ENCODE data around the gene PIM2.

GRCh38 chrX:48948589-48948988 lies 29.8 kb upstream of the PIM2 start:
- TF ChIP-seq EZH2 (IDR thresholded peaks at IDR 0.05; ENCODE audit: insufficient read depth, poor library complexity, severe bottlenecking) (no peak), EZH2phosphoT487 (IDR thresholded peaks at IDR 0.05; ENCODE audit: insufficient read depth, low read depth) (no peak)

Data from GM23248 (cell line).